IMR-90 (cell line): Measurements from ENCODE around the gene STEAP1. TPM values are rescaled to one million over a fixed set of nuclear protein-coding genes. Genes with fewer than 3 reads are reported as not detected.
"Not testable (repeated sequence)": the region's sequence is repeated elsewhere in the genome, so short reads cannot be mapped to it uniquely, and the experiment has no call there.

ENCODE experiments used
- ATAC-seq: fragments of 200-7000 bp; cut with Tn5 transposase; 2 replicates; pipeline ENCODE4 v1.9.1; 2020; ENCODE audit warnings: low read depth, mild to moderate bottlenecking, moderate library complexity
- BruUV-seq: library from RNA; stranded (reverse); fragments of 400-500 nt; replicated peaks from 2 replicates; lab custom pipeline; 2021; lab: Mats Ljungman, UMichigan
- CTCF ChIA-PET: fragments of 300-600 bp; formaldehyde crosslinking; extraction: SDS; loops from one replicate; lab custom pipeline; 2021; ENCODE audit warnings: antibody characterized with exemption; lab: Yijun Ruan, JAX
- POLR2A ChIA-PET: fragments of 300-600 bp; sonication (Branson Sonifier 250); formaldehyde crosslinking; loops from one replicate; lab custom pipeline; 2022; ENCODE audit warnings: antibody characterized with exemption; ENCODE audit not compliant: unreplicated experiment; lab: Charles Lee
- DNase-seq: peaks from one replicate; pipeline ENCODE4 v3.0.0; 2013
- H2AFZ ChIP-seq: replicated peaks from 2 replicates; pipeline ENCODE3; 2013; ENCODE audit warnings: low read length, mild to moderate bottlenecking; ENCODE audit not compliant: poor library complexity
- H2AK5ac ChIP-seq: 2 replicates; pipeline ENCODE4 v1.6.1; 2013; ENCODE audit warnings: low read depth, low read length, inconsistent platforms
- H2AK9ac ChIP-seq: replicated peaks from 2 replicates; pipeline ENCODE3; 2013; ENCODE audit warnings: mild to moderate bottlenecking, low read depth, low read length, moderate library complexity; ENCODE audit not compliant: poor library complexity
- H2BK120ac ChIP-seq: 2 replicates; pipeline ENCODE4 v1.6.1; 2013; ENCODE audit warnings: low read depth, low read length, inconsistent platforms
- H2BK15ac ChIP-seq: 3 replicates; pipeline ENCODE4 v1.6.1; 2013; ENCODE audit warnings: low read depth, low read length, inconsistent platforms
- H2BK20ac ChIP-seq: 2 replicates; pipeline ENCODE4 v1.6.1; 2013; ENCODE audit warnings: low read depth, mild to moderate bottlenecking, inconsistent platforms, low read length, moderate library complexity
- H2BK5ac ChIP-seq: 2 replicates; pipeline ENCODE4 v1.6.1; 2013; ENCODE audit warnings: mild to moderate bottlenecking, low read depth, low read length, inconsistent platforms; ENCODE audit not compliant: poor library complexity, severe bottlenecking
- H3K14ac ChIP-seq: replicated peaks from 2 replicates; pipeline ENCODE4 v1.6.1; 2013; ENCODE audit warnings: low read depth, low read length, inconsistent platforms
- H3K18ac ChIP-seq: 2 replicates; pipeline ENCODE4 v1.6.1; 2013; ENCODE audit warnings: low read depth, low read length, control low read depth
- H3K23ac ChIP-seq: 2 replicates; pipeline ENCODE4 v1.6.1; 2013; ENCODE audit warnings: low read depth, low read length, inconsistent platforms
- H3K27ac ChIP-seq: 2 replicates; pipeline ENCODE4 v1.5.1; 2013; ENCODE audit warnings: mild to moderate bottlenecking, control low read depth, low read length; ENCODE audit not compliant: insufficient read depth
- H3K27me3 ChIP-seq: 2 replicates; pipeline ENCODE4 v1.6.1; 2013; ENCODE audit warnings: low read length; ENCODE audit not compliant: control insufficient read depth, insufficient read depth
- H3K36me3 ChIP-seq: 2 replicates; pipeline ENCODE4 v1.6.1; 2013; ENCODE audit warnings: low read length, mixed read lengths; ENCODE audit not compliant: control insufficient read depth, insufficient read depth
- H3K4ac ChIP-seq: 2 replicates; pipeline ENCODE4 v1.6.1; 2013; ENCODE audit warnings: low read depth, low read length, inconsistent platforms
- H3K4me1 ChIP-seq: 2 replicates; pipeline ENCODE4 v1.6.1; 2013; ENCODE audit warnings: low read length, mixed read lengths; ENCODE audit not compliant: control insufficient read depth, insufficient read depth
- H3K4me2 ChIP-seq: 2 replicates; pipeline ENCODE4 v1.6.1; 2013; ENCODE audit warnings: low read depth, mild to moderate bottlenecking, control low read depth, low read length, moderate library complexity
- H3K4me3 ChIP-seq: 2 replicates; pipeline ENCODE4 v1.5.1; 2013; ENCODE audit warnings: low read depth, mild to moderate bottlenecking, control low read depth, low read length, moderate library complexity; ENCODE audit not compliant: insufficient read depth
- H3K56ac ChIP-seq: 2 replicates; pipeline ENCODE4 v1.6.1; 2013; ENCODE audit warnings: low read length, inconsistent platforms; ENCODE audit not compliant: insufficient read depth; ENCODE audit errors: extremely low read depth
- H3K79me1 ChIP-seq, 2 experiments: 2 replicates each; pipeline ENCODE4 v1.6.1; 2013; ENCODE audit warnings: low read length in 2 of 2, inconsistent platforms in 1 of 2, low read depth in 1 of 2
- H3K9ac ChIP-seq: 2 replicates; pipeline ENCODE4 v1.6.1; 2013; ENCODE audit warnings: low read depth, low read length, control low read depth
- H3K9me1 ChIP-seq: 2 replicates; pipeline ENCODE4 v1.6.1; 2013; ENCODE audit warnings: low read length, inconsistent platforms; ENCODE audit not compliant: insufficient read depth
- H3K9me3 ChIP-seq: 2 replicates; pipeline ENCODE4 v1.6.1; 2013; ENCODE audit warnings: low read length; ENCODE audit not compliant: control insufficient read depth, insufficient read depth
- H4K20me1 ChIP-seq: 2 replicates; pipeline ENCODE4 v1.6.1; 2013; ENCODE audit warnings: low read length, inconsistent platforms; ENCODE audit not compliant: insufficient read depth
- H4K5ac ChIP-seq: 2 replicates; pipeline ENCODE4 v1.6.1; 2013; ENCODE audit warnings: mild to moderate bottlenecking, low read depth, low read length, control low read depth
- H4K8ac ChIP-seq, 2 experiments: 2 replicates each; pipeline ENCODE4 v1.6.1; 2013; ENCODE audit warnings: low read depth in 2 of 2, low read length in 2 of 2, control low read depth in 1 of 2, inconsistent platforms in 1 of 2
- H4K91ac ChIP-seq: 2 replicates; pipeline ENCODE4 v1.6.1; 2013; ENCODE audit warnings: low read depth, low read length, inconsistent platforms; ENCODE audit not compliant: insufficient read depth
- WGBS, 2 experiments: methylation state at CpG; one replicate each; pipeline versions ENCODE4 v1.1.5 to v1.1.7; 2013; ENCODE audit warnings: missing lambda C conversion rate in 2 of 2; ENCODE audit not compliant: insufficient read length in 1 of 2; ENCODE audit errors: extremely low coverage in 2 of 2; 5-methylcytosine and 5-hydroxymethylcytosine counted together
- dilution Hi-C: fragments of 300-500 bp; cut with HindIII; formaldehyde crosslinking; loops from one replicate; pipeline ENCODE4 v1.14.3; 2018; ENCODE audit warnings: low sequenced_read_pairs; ENCODE audit not compliant: unreplicated experiment
- in situ Hi-C: fragments of 300-500 bp; cut with MboI; formaldehyde crosslinking; loops from 3 replicates; pipeline ENCODE4 v1.14.3; 2019; ENCODE audit warnings: low sequenced_read_pairs, inconsistent platforms, mixed read lengths
- intact Hi-C: fragments of 100-400 bp; cut with micrococcal nuclease; formaldehyde crosslinking; loops from 2 replicates; pipeline ENCODE4 v1.10.0; 2022
- polyA plus RNA-seq, 3 experiments: library from polyadenylated mRNA; depleted of rRNA; stranded (reverse); fragments of >200 nt; gene quantifications; 2 replicates each; pipeline ENCODE4 v1.2.3, GENCODE V29; 2012; ENCODE audit warnings: low replicate concordance in 1 of 3
- total RNA-seq: library from RNA; depleted of rRNA; stranded (reverse); fragments of >200 nt; gene quantifications from 2 replicates; pipeline ENCODE4 v1.2.3, GENCODE V29; 2012

STEAP1 gene
- total and polyA plus RNA-seq, 2 of the 4 experiments (the other 2 are of a cell fraction), result 3.9 to 5.2 TPM

- BruUV-seq, H2BK120ac ChIP-seq, H3K79me1 ChIP-seq, H2AFZ ChIP-seq, H3K18ac ChIP-seq, H2AK9ac ChIP-seq, H3K9me1 ChIP-seq, in situ Hi-C loops, H3K14ac ChIP-seq, H3K9ac ChIP-seq, H2AK5ac ChIP-seq, H4K91ac ChIP-seq, H3K4me3 ChIP-seq, DNase-seq, H3K4me2 ChIP-seq, H2BK15ac ChIP-seq, H3K27me3 ChIP-seq, H4K8ac ChIP-seq, H3K4me1 ChIP-seq, H2BK5ac ChIP-seq, H4K20me1 ChIP-seq, ATAC-seq, H2BK20ac ChIP-seq, POLR2A ChIA-PET, H4K5ac ChIP-seq, CTCF ChIA-PET, H3K56ac ChIP-seq, H3K27ac ChIP-seq, dilution Hi-C loops, H3K4ac ChIP-seq, H3K23ac ChIP-seq, H3K9me3 ChIP-seq, intact Hi-C loops, H3K36me3 ChIP-seq: not testable (repeated sequence)
- no CpG with 5 or more reads among the region's 14 CpGs for WGBS, 2 experiments
Observed at GRCh38 chr7:90147079-90147960, 6.9 kb upstream of the STEAP1 start.
